GM12878 (cell line): ENCODE measurements around the gene CAMTA1. TPM values are rescaled to one million over a fixed set of nuclear protein-coding genes. Genes with fewer than 3 reads are reported as not detected.
"Not testable (repeated sequence)": the region's sequence is repeated elsewhere in the genome, so short reads cannot be mapped to it uniquely, and the experiment has no call there.

Experiments
- ATAC-seq: fragments of 200-7000 bp; cut with Tn5 transposase; 3 replicates; pipeline ENCODE4 v1.9.1; 2020; ENCODE audit warnings: mild to moderate bottlenecking, moderate library complexity
- BruUV-seq: library from RNA; stranded (reverse); fragments of 400-500 nt; replicated peaks from 2 replicates; lab custom pipeline; 2021; lab: Mats Ljungman, UMichigan
- CTCF ChIA-PET: fragments of 300-600 bp; sonication (Branson Sonifier 250); formaldehyde crosslinking; extraction: SDS; loops from one replicate; lab custom pipeline; 2021; ENCODE audit warnings: inconsistent platforms; lab: Yijun Ruan, JAX
- POLR2A ChIA-PET: fragments of 350-600 bp; formaldehyde crosslinking; extraction: SDS; loops from one replicate; lab custom pipeline; 2021; ENCODE audit warnings: inconsistent platforms; lab: Charles Lee
- RAD21 ChIA-PET: fragments of 300-600 bp; sonication (Branson Sonifier 250); formaldehyde crosslinking; loops from one replicate; lab custom pipeline; 2023; ENCODE audit warnings: antibody characterized with exemption; ENCODE audit not compliant: unreplicated experiment; lab: Charles Lee
- SMC1A ChIA-PET: fragments of 300-600 bp; sonication (Branson Sonifier 250); formaldehyde crosslinking; loops from one replicate; lab custom pipeline; 2023; ENCODE audit not compliant: unreplicated experiment, uncharacterized antibody; lab: Charles Lee
- DNase-seq: peaks from one replicate; pipeline ENCODE4 v3.0.0-alpha.2; 2011; ENCODE audit warnings: low read depth, low spot score
- FAIRE-seq: peaks from 3 replicates; lab custom pipeline; 2011; peaks lifted over from hg19 to GRCh38; lab: Jason Lieb, UNC
- H2AFZ ChIP-seq: 2 replicates; pipeline ENCODE4 v1.6.0; 2011; ENCODE audit warnings: low read depth, low read length, control low read depth; ENCODE audit not compliant: control insufficient read depth
- H3K27ac ChIP-seq: 2 replicates; pipeline ENCODE4 v1.5.1; 2011; ENCODE audit warnings: control low read depth; ENCODE audit not compliant: control insufficient read depth, insufficient read depth
- H3K27me3 ChIP-seq, 2 experiments: replicated peaks in 1 of 2; 2 replicates each; pipeline versions ENCODE4 v1.6.0 to v1.6.1; 2011; ENCODE audit warnings: low read length in 1 of 2; ENCODE audit not compliant: control insufficient read depth in 2 of 2, insufficient read depth in 2 of 2
- H3K36me3 ChIP-seq, 2 experiments: 2 replicates each; pipeline ENCODE4 v1.5.1; 2011; ENCODE audit warnings: low read length in 1 of 2; ENCODE audit not compliant: control insufficient read depth in 2 of 2, insufficient read depth in 2 of 2
- H3K4me1 ChIP-seq: 2 replicates; pipeline ENCODE4 v1.6.1; 2011; ENCODE audit warnings: mild to moderate bottlenecking, low read length, moderate library complexity, mixed read lengths; ENCODE audit not compliant: control insufficient read depth, insufficient read depth
- H3K4me2 ChIP-seq: 2 replicates; pipeline ENCODE4 v1.6.0; 2011; ENCODE audit warnings: control low read depth; ENCODE audit not compliant: control insufficient read depth, insufficient read depth
- H3K4me3 ChIP-seq: fragments of 200-600 bp; sonication (generic); 2 replicates; pipeline ENCODE4 v1.5.1; 2016
- H3K79me2 ChIP-seq: 2 replicates; pipeline ENCODE4 v1.6.0; 2011; ENCODE audit warnings: low read length; ENCODE audit not compliant: control insufficient read depth, insufficient read depth
- H3K9ac ChIP-seq: 2 replicates; pipeline ENCODE4 v1.8.0; 2011; ENCODE audit warnings: low read length, control low read depth, mixed read lengths; ENCODE audit not compliant: control insufficient read depth, insufficient read depth
- H3K9me3 ChIP-seq: replicated peaks from 3 replicates; pipeline ENCODE4 v1.5.1; 2011; ENCODE audit warnings: mild to moderate bottlenecking, low read length; ENCODE audit not compliant: control insufficient read depth, insufficient read depth
- H4K20me1 ChIP-seq: 2 replicates; pipeline ENCODE4 v1.6.0; 2011; ENCODE audit not compliant: control insufficient read depth, insufficient read depth
- ELK1 ChIP-seq: IDR thresholded peaks from 2 replicates; pipeline ENCODE4 v1.6.1; 2012; ENCODE audit warnings: low read depth, low read length, improper control_type of control experiment
- NFYB ChIP-seq: IDR thresholded peaks from 2 replicates; pipeline ENCODE4 v1.6.1; 2011; ENCODE audit warnings: low read depth, mild to moderate bottlenecking, low read length, improper control_type of control experiment, moderate library complexity; ENCODE audit not compliant: insufficient read depth
- ZNF622 ChIP-seq: fragments of 450-650 bp; IDR thresholded peaks from 2 replicates; pipeline ENCODE4 v1.6.1; 2017; ENCODE audit warnings: mild to moderate bottlenecking, inconsistent platforms
- WGBS: methylation state at CpG from one replicate; pipeline ENCODE4 v1.1.6; 2016; ENCODE audit warnings: low lambda C conversion rate; ENCODE audit not compliant: insufficient replicate concordance, insufficient coverage; ENCODE audit errors: missing lambda C conversion rate; 5-methylcytosine and 5-hydroxymethylcytosine counted together
- in situ Hi-C: fragments of 300-500 bp; cut with MboI; formaldehyde crosslinking; loops from 9 replicates; pipeline ENCODE4 v1.14.3; 2018; ENCODE audit warnings: mixed read lengths
- intact Hi-C: fragments of 100-400 bp; cut with micrococcal nuclease; formaldehyde crosslinking; loops from one replicate; pipeline ENCODE4 v1.14.2; 2022; ENCODE audit not compliant: unreplicated experiment
- polyA plus RNA-seq, 11 experiments: library from polyadenylated mRNA; depleted of rRNA in 4 of 11; unstranded in 6 of 11; stranded (reverse) in 5 of 11; fragments of >200 nt; fragmentation: Nextera tagmentation in 4 of 11; fragmentation: Illumina TruSeq in 1 of 11; extraction: Ambion mirVana in 4 of 11; extraction: Trizol in 1 of 11; gene quantifications; 1 replicate in 1 of 11; 2 replicates in 10 of 11; pipeline versions ENCODE4 v1.2.1 to v1.2.3, GENCODE V29; 2011 to 2016; ENCODE audit warnings: inconsistent platforms in 2 of 11, missing spikeins in 2 of 11, low read depth in 1 of 11
- total RNA-seq, 4 experiments: library from RNA; depleted of rRNA in 3 of 4; stranded (reverse); fragments of >200 nt in 3 of 4; fragmentation: Illumina TruSeq in 1 of 4; extraction: Trizol in 1 of 4; gene quantifications; 2 replicates each; pipeline versions ENCODE4 v1.2.1 to v1.2.3, GENCODE V29; 2013 to 2021
- TF ChIP-seq, protein P1 (sequence below): fragments of 450-650 bp; IDR thresholded peaks from 2 replicates; pipeline ENCODE4 v1.6.1; 2017; ENCODE audit warnings: mild to moderate bottlenecking, moderate library complexity
- TF ChIP-seq, protein P2 (sequence below): fragments of 450-650 bp; IDR thresholded peaks from 2 replicates; pipeline ENCODE4 v1.6.1; 2017; ENCODE audit warnings: mild to moderate bottlenecking, moderate library complexity
- TF ChIP-seq, protein P3 (sequence below): fragments of 450-650 bp; IDR thresholded peaks from 2 replicates; pipeline ENCODE4 v1.6.1; 2016; ENCODE audit warnings: mild to moderate bottlenecking, moderate library complexity, borderline replicate concordance

CAMTA1 gene
- total and polyA plus RNA-seq, 10 of the 15 experiments (the other 5 are each of a cell fraction or from before 2014, with no cell fraction given): 37.7 to 148 (median 76.4) TPM

DNA sequence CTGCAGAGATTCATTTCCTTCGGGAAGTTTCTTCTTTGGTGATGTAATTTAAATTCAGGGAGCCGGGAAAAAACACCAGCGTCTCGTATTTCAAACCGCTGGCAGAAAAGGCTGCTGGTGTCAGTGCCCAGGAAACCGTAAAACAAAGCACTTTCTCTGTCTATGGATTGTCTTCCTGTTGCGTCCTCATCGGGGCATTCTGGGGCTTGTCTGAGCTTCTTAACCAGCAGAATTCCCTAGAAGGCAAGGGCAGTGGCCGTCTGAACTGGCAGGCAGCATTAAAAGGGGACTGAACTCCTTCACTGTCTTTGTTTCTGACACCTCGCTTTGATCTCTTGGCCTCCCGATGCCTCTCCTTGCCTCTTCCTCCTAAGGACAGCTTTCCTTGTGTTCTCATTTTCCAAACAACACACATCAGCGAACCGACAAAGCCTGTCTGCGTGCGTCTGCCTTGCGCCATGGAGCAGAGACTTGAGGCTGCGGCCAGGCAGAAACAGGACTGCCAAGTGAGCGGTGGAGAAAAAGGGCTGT is 594.3 kb downstream of the CAMTA1 start (continued):
- TF ChIP-seq, protein P1, sequence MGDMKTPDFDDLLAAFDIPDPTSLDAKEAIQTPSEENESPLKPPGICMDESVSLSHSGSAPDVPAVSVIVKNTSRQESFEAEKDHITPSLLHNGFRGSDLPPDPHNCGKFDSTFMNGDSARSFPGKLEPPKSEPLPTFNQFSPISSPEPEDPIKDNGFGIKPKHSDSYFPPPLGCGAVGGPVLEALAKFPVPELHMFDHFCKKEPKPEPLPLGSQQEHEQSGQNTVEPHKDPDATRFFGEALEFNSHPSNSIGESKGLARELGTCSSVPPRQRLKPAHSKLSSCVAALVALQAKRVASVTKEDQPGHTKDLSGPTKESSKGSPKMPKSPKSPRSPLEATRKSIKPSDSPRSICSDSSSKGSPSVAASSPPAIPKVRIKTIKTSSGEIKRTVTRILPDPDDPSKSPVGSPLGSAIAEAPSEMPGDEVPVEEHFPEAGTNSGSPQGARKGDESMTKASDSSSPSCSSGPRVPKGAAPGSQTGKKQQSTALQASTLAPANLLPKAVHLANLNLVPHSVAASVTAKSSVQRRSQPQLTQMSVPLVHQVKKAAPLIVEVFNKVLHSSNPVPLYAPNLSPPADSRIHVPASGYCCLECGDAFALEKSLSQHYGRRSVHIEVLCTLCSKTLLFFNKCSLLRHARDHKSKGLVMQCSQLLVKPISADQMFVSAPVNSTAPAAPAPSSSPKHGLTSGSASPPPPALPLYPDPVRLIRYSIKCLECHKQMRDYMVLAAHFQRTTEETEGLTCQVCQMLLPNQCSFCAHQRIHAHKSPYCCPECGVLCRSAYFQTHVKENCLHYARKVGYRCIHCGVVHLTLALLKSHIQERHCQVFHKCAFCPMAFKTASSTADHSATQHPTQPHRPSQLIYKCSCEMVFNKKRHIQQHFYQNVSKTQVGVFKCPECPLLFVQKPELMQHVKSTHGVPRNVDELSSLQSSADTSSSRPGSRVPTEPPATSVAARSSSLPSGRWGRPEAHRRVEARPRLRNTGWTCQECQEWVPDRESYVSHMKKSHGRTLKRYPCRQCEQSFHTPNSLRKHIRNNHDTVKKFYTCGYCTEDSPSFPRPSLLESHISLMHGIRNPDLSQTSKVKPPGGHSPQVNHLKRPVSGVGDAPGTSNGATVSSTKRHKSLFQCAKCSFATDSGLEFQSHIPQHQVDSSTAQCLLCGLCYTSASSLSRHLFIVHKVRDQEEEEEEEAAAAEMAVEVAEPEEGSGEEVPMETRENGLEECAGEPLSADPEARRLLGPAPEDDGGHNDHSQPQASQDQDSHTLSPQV: no peak
- TF ChIP-seq, protein P2, sequence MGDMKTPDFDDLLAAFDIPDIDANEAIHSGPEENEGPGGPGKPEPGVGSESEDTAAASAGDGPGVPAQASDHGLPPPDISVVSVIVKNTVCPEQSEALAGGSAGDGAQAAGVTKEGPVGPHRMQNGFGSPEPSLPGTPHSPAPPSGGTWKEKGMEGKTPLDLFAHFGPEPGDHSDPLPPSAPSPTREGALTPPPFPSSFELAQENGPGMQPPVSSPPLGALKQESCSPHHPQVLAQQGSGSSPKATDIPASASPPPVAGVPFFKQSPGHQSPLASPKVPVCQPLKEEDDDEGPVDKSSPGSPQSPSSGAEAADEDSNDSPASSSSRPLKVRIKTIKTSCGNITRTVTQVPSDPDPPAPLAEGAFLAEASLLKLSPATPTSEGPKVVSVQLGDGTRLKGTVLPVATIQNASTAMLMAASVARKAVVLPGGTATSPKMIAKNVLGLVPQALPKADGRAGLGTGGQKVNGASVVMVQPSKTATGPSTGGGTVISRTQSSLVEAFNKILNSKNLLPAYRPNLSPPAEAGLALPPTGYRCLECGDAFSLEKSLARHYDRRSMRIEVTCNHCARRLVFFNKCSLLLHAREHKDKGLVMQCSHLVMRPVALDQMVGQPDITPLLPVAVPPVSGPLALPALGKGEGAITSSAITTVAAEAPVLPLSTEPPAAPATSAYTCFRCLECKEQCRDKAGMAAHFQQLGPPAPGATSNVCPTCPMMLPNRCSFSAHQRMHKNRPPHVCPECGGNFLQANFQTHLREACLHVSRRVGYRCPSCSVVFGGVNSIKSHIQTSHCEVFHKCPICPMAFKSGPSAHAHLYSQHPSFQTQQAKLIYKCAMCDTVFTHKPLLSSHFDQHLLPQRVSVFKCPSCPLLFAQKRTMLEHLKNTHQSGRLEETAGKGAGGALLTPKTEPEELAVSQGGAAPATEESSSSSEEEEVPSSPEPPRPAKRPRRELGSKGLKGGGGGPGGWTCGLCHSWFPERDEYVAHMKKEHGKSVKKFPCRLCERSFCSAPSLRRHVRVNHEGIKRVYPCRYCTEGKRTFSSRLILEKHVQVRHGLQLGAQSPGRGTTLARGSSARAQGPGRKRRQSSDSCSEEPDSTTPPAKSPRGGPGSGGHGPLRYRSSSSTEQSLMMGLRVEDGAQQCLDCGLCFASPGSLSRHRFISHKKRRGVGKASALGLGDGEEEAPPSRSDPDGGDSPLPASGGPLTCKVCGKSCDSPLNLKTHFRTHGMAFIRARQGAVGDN: no peak
- TF ChIP-seq NFYB (no peak), ELK1 (no peak), ZNF622 (no peak)
- TF ChIP-seq, protein P3, sequence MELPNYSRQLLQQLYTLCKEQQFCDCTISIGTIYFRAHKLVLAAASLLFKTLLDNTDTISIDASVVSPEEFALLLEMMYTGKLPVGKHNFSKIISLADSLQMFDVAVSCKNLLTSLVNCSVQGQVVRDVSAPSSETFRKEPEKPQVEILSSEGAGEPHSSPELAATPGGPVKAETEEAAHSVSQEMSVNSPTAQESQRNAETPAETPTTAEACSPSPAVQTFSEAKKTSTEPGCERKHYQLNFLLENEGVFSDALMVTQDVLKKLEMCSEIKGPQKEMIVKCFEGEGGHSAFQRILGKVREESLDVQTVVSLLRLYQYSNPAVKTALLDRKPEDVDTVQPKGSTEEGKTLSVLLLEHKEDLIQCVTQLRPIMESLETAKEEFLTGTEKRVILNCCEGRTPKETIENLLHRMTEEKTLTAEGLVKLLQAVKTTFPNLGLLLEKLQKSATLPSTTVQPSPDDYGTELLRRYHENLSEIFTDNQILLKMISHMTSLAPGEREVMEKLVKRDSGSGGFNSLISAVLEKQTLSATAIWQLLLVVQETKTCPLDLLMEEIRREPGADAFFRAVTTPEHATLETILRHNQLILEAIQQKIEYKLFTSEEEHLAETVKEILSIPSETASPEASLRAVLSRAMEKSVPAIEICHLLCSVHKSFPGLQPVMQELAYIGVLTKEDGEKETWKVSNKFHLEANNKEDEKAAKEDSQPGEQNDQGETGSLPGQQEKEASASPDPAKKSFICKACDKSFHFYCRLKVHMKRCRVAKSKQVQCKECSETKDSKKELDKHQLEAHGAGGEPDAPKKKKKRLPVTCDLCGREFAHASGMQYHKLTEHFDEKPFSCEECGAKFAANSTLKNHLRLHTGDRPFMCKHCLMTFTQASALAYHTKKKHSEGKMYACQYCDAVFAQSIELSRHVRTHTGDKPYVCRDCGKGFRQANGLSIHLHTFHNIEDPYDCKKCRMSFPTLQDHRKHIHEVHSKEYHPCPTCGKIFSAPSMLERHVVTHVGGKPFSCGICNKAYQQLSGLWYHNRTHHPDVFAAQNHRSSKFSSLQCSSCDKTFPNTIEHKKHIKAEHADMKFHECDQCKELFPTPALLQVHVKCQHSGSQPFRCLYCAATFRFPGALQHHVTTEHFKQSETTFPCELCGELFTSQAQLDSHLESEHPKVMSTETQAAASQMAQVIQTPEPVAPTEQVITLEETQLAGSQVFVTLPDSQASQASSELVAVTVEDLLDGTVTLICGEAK: no peak

GRCh38 chr1:7380068-7380467 is 594.8 kb downstream of the CAMTA1 start:
- SMC1A ChIA-PET, H4K20me1 ChIP-seq, H3K4me3 ChIP-seq, RAD21 ChIA-PET, H3K4me1 ChIP-seq, FAIRE-seq, H3K79me2 ChIP-seq, H3K9me3 ChIP-seq, DNase-seq, in situ Hi-C loops, POLR2A ChIA-PET, H3K9ac ChIP-seq, H2AFZ ChIP-seq, H3K27ac ChIP-seq, BruUV-seq, CTCF ChIA-PET, H3K27me3 ChIP-seq, intact Hi-C loops, H3K36me3 ChIP-seq, ATAC-seq, H3K4me2 ChIP-seq: not testable (repeated sequence)
- WGBS: 49% methylated on average over 9 of the region's 9 CpGs
